Measurements from ENCODE around the gene DPH2.

DPH2 gene, protein sequence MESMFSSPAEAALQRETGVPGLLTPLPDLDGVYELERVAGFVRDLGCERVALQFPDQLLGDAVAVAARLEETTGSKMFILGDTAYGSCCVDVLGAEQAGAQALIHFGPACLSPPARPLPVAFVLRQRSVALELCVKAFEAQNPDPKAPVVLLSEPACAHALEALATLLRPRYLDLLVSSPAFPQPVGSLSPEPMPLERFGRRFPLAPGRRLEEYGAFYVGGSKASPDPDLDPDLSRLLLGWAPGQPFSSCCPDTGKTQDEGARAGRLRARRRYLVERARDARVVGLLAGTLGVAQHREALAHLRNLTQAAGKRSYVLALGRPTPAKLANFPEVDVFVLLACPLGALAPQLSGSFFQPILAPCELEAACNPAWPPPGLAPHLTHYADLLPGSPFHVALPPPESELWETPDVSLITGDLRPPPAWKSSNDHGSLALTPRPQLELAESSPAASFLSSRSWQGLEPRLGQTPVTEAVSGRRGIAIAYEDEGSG

DNA sequence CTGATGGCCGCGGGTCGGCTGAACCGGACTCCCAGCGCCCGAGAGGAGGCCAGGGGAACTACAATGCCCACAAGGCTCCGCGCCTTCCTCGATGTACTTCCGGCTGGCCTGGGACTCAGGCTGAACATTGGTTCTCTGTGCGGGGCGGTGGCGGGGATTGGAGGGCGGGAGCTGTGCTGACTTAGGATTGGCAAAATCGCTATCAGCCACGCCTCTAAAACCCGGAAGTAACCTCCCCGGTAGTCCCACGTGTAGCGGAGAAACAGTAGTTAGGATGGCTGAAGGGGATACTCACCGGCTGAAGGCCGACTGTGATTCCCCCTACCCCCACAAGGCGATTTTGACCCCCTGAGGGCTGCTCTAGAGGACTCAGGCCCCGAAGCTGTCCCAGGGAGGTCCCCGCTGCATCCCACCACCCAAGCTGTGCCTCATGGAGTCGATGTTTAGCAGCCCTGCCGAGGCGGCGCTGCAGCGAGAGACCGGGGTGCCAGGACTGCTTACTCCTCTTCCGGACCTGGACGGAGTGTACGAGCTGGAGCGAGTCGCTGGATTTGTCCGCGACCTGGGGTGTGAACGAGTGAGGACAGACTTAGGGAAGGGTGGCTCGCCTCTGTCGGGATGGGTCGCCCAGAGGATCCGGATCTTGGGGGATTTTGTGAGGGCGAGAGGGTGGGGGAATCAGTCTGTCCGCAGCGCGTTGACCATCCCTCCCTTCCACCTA is at the start of gene DPH2:
Gene DPH2, plus strand, starts transcription at position 265 of the 721 bp plus-strand sequence. Its CDS starts 166 bp downstream, at position 431.
- DNase-seq = peak; percentile 99

GRCh38 chr1:43921022-43921421 is 48.8 kb upstream of the DPH2 start:
- no peak for DNase-seq

- no peak for DNase-seq
Measured at GRCh38 chr1:43924516-43924915, 45.3 kb upstream of the DPH2 start.

- DNase-seq = no peak
Measured at GRCh38 chr1:43925846-43926245, 44.0 kb upstream of the DPH2 start.

GRCh38 chr1:43930168-43930948 is 39.5 kb upstream of the DPH2 start:
- DNase-seq = no peak

DNA sequence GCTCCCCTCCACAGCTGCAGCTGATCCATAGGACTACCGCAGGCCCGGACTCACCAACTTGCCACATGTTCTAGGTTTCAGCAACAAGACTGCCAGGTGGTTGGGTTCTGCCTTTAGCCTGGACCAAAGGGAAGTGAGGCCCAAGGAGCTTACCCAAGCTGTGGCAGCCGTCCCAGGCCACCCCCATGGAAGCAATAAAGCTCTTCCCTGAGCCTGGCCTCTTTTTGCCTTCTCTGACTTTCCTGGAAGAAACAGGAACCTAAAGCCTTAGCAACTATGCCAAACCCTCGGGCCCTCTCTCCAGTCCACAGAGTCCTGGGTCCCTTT is 38.9 kb upstream of the DPH2 start:
- no peak for DNase-seq

DNA sequence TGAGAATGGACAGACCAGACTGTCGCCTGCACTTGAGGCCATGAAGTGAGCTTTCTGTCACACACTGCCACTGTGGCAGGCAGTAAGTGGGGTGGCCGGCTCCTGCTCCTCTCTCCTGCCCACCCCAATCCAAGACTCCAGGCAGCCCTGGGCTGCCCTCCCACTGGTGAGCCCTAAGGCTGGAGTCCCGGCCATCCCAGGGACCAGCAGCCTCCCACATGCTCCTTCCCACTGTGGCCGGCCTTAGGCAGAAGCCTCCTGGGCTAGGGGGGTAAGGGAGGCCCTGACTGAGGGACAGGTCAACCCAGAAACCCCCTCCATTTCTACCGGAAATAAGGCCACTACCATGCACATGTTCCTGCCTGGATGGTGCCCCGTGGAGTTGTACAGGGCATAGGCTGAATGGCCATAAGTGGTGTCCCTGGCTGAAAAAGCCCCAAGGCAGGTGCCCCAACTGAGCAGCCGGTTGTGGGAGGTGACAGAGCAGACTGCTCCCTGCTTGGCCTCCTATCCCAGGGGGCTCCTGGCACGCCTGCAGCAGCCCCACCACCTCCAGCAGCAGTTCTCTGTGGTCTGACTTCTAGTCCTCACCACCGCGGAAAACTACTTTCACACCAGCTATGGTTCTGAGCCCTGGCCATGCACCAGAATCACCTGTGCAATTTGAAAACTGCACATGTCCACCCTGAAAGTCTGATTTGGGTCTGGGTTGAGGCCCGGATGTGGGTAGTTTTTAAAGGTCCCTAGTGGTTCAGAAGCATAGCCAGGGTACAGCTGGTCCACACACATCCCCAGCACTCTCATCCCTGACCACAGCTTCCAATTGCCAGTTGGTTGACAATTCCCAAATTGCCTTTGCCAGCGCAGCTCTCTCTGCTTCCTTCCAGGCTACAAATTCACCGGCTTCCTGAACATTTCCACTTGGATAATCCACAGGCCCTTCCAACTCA is 37.8 kb upstream of the DPH2 start:
- DNase-seq = no peak

DNA sequence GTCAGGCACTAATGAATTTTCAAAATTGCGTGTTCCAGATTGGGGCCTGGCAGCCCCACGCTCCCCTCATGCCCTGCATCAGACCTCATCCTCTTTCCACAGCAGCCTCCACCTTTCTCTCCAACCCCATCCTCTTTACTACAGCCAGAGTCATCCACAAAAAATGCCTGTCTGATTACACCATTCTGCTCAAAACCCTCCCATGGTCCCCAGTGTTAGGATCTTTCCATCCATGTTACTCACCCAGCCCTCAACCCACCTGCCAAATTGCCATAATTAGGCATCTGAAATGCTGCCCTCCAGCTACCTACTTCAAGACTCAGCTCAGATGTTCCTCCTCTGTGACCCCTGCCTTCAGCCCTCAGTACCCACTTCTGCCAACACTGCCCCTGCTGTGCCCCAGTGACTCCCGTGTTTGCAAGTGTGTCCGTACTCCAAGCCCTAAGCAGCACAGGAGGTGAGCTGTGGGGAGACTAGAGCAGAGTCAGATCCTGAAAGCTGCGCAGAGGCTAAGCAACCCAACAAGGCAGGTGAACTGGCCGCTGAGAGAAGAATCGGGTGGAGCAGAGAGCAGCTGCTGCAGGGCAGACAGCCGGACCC is 36.9 kb upstream of the DPH2 start:
- peak; percentile 19 for DNase-seq

GRCh38 chr1:43933386-43934100 is 36.3 kb upstream of the DPH2 start, which contains the start of gene ARTN:
Gene ARTN, plus strand, starts transcription at chr1:43933801. Its CDS starts 1,856 bp downstream, at chr1:43935657.
- DNase-seq = peak; percentile 65

DNA sequence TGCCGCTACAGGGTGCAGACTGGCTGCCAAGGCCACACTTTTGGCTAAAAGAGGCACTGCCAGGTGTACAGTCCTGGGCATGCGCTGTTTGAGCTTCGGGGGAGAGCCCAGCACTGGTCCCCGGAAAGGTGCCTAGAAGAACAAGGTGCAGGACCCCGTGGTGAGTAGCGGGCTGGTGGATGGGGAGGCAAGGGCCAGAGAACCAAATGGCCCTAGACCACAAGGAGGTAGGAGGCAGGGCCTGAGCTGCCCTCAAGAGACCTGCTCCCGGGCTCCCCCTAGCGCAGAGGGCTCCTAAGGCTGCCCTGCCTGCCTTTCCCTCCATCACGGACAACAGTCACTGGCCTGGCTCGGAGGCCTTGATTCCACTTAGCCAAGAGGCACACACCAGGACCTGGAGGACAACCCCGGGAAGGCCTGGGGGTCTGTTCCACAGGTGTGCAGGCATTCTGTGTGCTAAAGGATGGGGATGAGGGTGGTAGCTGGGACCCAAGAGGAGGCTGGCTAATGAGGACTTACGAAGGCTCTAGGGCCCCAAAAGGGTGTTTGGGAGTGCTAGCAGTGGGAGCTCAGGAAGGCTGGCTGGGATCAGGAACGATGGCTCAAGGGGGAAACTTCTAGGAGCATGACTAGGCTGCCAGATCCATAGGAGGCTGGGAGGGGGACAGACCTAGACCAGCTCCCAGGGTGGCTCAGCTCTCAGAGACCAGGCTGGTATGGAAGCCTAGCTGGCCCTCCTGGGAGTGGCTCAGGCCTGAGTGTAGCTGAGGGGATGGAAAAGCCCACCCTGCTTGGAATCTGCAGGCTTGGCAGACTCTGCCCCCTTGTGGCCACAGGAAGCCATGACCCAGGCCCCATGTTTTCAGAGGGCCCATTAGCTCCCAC is 35.5 kb upstream of the DPH2 start:
- peak; percentile 91 for DNase-seq

DNA sequence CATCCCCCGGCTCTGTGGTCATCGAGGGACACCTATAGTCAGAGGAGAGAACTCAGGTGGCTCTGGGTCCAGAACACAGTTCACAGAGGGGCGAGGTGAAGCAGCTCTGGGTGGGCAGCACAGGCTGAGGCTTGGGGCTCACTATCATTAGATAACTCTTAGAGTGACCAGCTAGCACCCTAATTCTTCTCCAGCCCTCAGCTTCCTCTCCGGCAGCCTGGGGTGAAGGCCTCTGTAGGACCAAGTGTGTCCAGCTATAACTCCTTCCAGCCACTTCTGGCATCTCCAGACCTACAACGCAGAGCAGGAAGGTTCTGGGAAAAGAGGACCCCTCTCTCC is 34.9 kb upstream of the DPH2 start:
- DNase-seq = no peak

- DNase-seq = peak; percentile 80
Measured at GRCh38 chr1:43935711-43936427, 33.9 kb upstream of the DPH2 start.

DNA sequence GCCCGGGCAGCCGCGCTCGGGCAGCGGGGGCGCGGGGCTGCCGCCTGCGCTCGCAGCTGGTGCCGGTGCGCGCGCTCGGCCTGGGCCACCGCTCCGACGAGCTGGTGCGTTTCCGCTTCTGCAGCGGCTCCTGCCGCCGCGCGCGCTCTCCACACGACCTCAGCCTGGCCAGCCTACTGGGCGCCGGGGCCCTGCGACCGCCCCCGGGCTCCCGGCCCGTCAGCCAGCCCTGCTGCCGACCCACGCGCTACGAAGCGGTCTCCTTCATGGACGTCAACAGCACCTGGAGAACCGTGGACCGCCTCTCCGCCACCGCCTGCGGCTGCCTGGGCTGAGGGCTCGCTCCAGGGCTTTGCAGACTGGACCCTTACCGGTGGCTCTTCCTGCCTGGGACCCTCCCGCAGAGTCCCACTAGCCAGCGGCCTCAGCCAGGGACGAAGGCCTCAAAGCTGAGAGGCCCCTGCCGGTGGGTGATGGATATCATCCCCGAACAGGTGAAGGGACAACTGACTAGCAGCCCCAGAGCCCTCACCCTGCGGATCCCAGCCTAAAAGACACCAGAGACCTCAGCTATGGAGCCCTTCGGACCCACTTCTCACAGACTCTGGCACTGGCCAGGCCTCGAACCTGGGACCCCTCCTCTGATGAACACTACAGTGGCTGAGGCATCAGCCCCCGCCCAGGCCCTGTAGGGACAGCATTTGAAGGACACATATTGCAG is 33.2 kb upstream of the DPH2 start:
- DNase-seq = no peak

GRCh38 chr1:43937179-43937865 is 32.5 kb upstream of the DPH2 start:
- no peak for DNase-seq

GRCh38 chr1:43938383-43938782 is 31.4 kb upstream of the DPH2 start:
- no peak for DNase-seq

- no peak for DNase-seq
Measured at GRCh38 chr1:43938892-43939587, 30.8 kb upstream of the DPH2 start.

DNA sequence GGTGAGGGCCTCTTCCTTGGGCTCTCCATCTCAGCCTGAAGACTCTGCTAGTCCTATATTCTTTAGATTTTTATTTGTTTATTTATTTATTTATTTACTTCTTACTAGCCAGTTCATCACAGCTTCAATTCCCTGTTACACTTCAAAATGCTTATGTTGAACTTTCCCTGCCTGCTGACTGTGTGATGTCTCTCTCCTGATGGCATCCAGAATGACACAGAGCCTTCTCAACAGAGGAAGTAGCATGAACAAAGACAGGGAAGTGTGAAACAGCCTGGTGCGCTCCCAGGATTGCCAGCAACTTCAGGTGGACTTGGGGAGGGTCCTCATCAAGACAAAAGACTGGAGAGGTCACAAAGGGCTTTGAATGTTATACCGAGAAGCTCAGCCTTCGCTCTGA is 27.4 kb upstream of the DPH2 start:
- no peak for DNase-seq
